KBM-7 (cell line): ENCODE results near the gene PIK3AP1.
"Not testable (repeated sequence)": the region's sequence is repeated elsewhere in the genome, so short reads cannot be mapped to it uniquely, and the experiment has no call there.

ENCODE experiments used
- DNase-seq: peaks from one replicate; pipeline ENCODE4 v3.0.0-alpha.2; 2015
- in situ Hi-C: fragments of 300-500 bp; cut with MboI; formaldehyde crosslinking; loops from 2 replicates; pipeline ENCODE4 v1.14.3; 2020; ENCODE audit warnings: low sequenced_read_pairs, low pct_unique_long_range_greater_than_20kb, mixed read lengths

The PIK3AP1 gene

GRCh38 chr10:96740141-96740540 is 19.8 kb upstream of the PIK3AP1 start:
- in situ Hi-C loops = no loop called here
- no peak for DNase-seq

GRCh38 chr10:96737307-96737902 is 17.1 kb upstream of the PIK3AP1 start:
- in situ Hi-C loops = not testable (repeated sequence)
- DNase-seq = peak; percentile 83

GRCh38 chr10:96724621-96725020 is 4.3 kb upstream of the PIK3AP1 start:
- DNase-seq = no peak
- in situ Hi-C loops = no loop called here

GRCh38 chr10:96721207-96721572 is 876 bp upstream of the PIK3AP1 start:
- in situ Hi-C loops = no loop called here
- DNase-seq = no peak

- peak; percentile 84 for DNase-seq
- in situ Hi-C loops = no loop called here
Observed at GRCh38 chr10:96719850-96720421, 378 bp downstream of the PIK3AP1 start.

GRCh38 chr10:96719200-96719599 is 1.1 kb downstream of the PIK3AP1 start:
- DNase-seq = no peak
- in situ Hi-C loops = no loop called here

GRCh38 chr10:96718304-96718990 is 1.9 kb downstream of the PIK3AP1 start:
- peak; percentile 75 for DNase-seq
- in situ Hi-C loops = no loop called here

- no peak for DNase-seq
- in situ Hi-C loops = no loop called here
Observed at GRCh38 chr10:96716390-96716789, 3.9 kb downstream of the PIK3AP1 start.

- in situ Hi-C loops = no loop called here
Observed at GRCh38 chr10:96714746-96715255, 5.5 kb downstream of the PIK3AP1 start.

GRCh38 chr10:96714031-96714590 is 6.2 kb downstream of the PIK3AP1 start:
- DNase-seq = no peak
- in situ Hi-C loops = no loop called here

More at GRCh38 chr10:96714746-96715255, 5.5 kb downstream of the PIK3AP1 start:
- no peak for DNase-seq

- DNase-seq = no peak
- in situ Hi-C loops = no loop called here
Observed at GRCh38 chr10:96712662-96713271, 7.5 kb downstream of the PIK3AP1 start.

- in situ Hi-C loops = no loop called here
- DNase-seq = no peak
Observed at GRCh38 chr10:96711048-96711728, 9.1 kb downstream of the PIK3AP1 start.

GRCh38 chr10:96709525-96709924 is 10.8 kb downstream of the PIK3AP1 start:
- no peak for DNase-seq
- in situ Hi-C loops = no loop called here

GRCh38 chr10:96708996-96709395 is 11.3 kb downstream of the PIK3AP1 start:
- DNase-seq = no peak
- in situ Hi-C loops = no loop called here

GRCh38 chr10:96708456-96708855 is 11.9 kb downstream of the PIK3AP1 start:
- DNase-seq = peak; percentile 89
- in situ Hi-C loops = no loop called here

GRCh38 chr10:96706331-96706853 is 13.9 kb downstream of the PIK3AP1 start:
- in situ Hi-C loops = no loop called here
- no peak for DNase-seq

- in situ Hi-C loops = no loop called here
- DNase-seq = peak; percentile 49
Observed at GRCh38 chr10:96705134-96705533, 15.2 kb downstream of the PIK3AP1 start.

GRCh38 chr10:96704563-96704962 is 15.8 kb downstream of the PIK3AP1 start:
- in situ Hi-C loops = no loop called here

GRCh38 chr10:96703358-96703757 is 17.0 kb downstream of the PIK3AP1 start:
- in situ Hi-C loops = no loop called here

More at GRCh38 chr10:96704563-96704962, 15.8 kb downstream of the PIK3AP1 start:
- no peak for DNase-seq

More at GRCh38 chr10:96703358-96703757, 17.0 kb downstream of the PIK3AP1 start:
- peak; percentile 55 for DNase-seq
